HEK293 (cell line): ENCODE data around the gene ENOX2.

Experiments used
- ATF2 ChIP-seq: fragments of 450-650 bp; formaldehyde crosslinking; IDR thresholded peaks from 2 replicates; pipeline ENCODE4 v1.5.1; 2016; ENCODE audit warnings: missing biosample characterization, missing genetic modification characterization, low read depth
- BCL11A ChIP-seq: fragments of 450-650 bp; formaldehyde crosslinking; IDR thresholded peaks from 2 replicates; pipeline ENCODE4 v1.5.1; 2016; ENCODE audit warnings: low read depth, missing biosample characterization, missing genetic modification characterization
- KLF1 ChIP-seq: fragments of 450-650 bp; formaldehyde crosslinking; IDR thresholded peaks from 2 replicates; pipeline ENCODE4 v1.5.1; 2016; ENCODE audit warnings: missing biosample characterization, missing genetic modification characterization
- KLF7 ChIP-seq: fragments of 450-650 bp; formaldehyde crosslinking; IDR thresholded peaks from 2 replicates; pipeline ENCODE4 v1.5.1; 2016; ENCODE audit warnings: missing biosample characterization, missing genetic modification characterization, borderline replicate concordance
- MZF1 ChIP-seq: fragments of 450-650 bp; formaldehyde crosslinking; IDR thresholded peaks from 2 replicates; pipeline ENCODE4 v1.5.1; 2017; ENCODE audit warnings: missing biosample characterization, missing genetic modification characterization, borderline replicate concordance
- PATZ1 ChIP-seq: fragments of 450-650 bp; formaldehyde crosslinking; IDR thresholded peaks from 2 replicates; pipeline ENCODE4 v1.5.1; 2016; ENCODE audit warnings: missing biosample characterization, missing genetic modification characterization
- ZIC2 ChIP-seq: fragments of 450-650 bp; formaldehyde crosslinking; IDR thresholded peaks from 2 replicates; pipeline ENCODE4 v1.5.1; 2016; ENCODE audit warnings: missing biosample characterization, missing genetic modification characterization
- ZNF133 ChIP-seq: fragments of 450-650 bp; formaldehyde crosslinking; IDR thresholded peaks from 2 replicates; pipeline ENCODE4 v1.5.1; 2016; ENCODE audit warnings: missing biosample characterization, missing genetic modification characterization
- ZNF138 ChIP-seq: fragments of 450-650 bp; formaldehyde crosslinking; IDR thresholded peaks from 2 replicates; pipeline ENCODE4 v1.5.1; 2016; ENCODE audit warnings: missing biosample characterization, missing genetic modification characterization, borderline replicate concordance
- ZNF146 ChIP-seq: fragments of 450-650 bp; formaldehyde crosslinking; IDR thresholded peaks from 2 replicates; pipeline ENCODE4 v1.5.1; 2016; ENCODE audit warnings: missing biosample characterization, missing genetic modification characterization
- ZNF214 ChIP-seq: fragments of 450-650 bp; formaldehyde crosslinking; IDR thresholded peaks from 2 replicates; pipeline ENCODE4 v1.5.1; 2017; ENCODE audit warnings: missing biosample characterization, mild to moderate bottlenecking, missing genetic modification characterization, borderline replicate concordance
- ZNF239 ChIP-seq: fragments of 450-650 bp; formaldehyde crosslinking; IDR thresholded peaks from 2 replicates; pipeline ENCODE4 v1.5.1; 2016; ENCODE audit warnings: missing biosample characterization, missing genetic modification characterization
- ZNF362 ChIP-seq: fragments of 450-650 bp; formaldehyde crosslinking; IDR thresholded peaks from 2 replicates; pipeline ENCODE4 v1.5.1; 2016; ENCODE audit warnings: missing biosample characterization, missing genetic modification characterization
- ZNF48 ChIP-seq: fragments of 450-650 bp; formaldehyde crosslinking; IDR thresholded peaks from 2 replicates; pipeline ENCODE4 v1.5.1; 2016; ENCODE audit warnings: missing biosample characterization, missing genetic modification characterization
- ZNF501 ChIP-seq: fragments of 450-650 bp; formaldehyde crosslinking; IDR thresholded peaks from 2 replicates; pipeline ENCODE4 v1.5.1; 2016; ENCODE audit warnings: missing biosample characterization, missing genetic modification characterization
- ZNF580 ChIP-seq: fragments of 450-650 bp; formaldehyde crosslinking; IDR thresholded peaks from 2 replicates; pipeline ENCODE4 v1.5.1; 2016; ENCODE audit warnings: missing biosample characterization, missing genetic modification characterization
- ZNF626 ChIP-seq: fragments of 450-650 bp; sonication (Bioruptor Pico); formaldehyde crosslinking; IDR thresholded peaks from 2 replicates; pipeline ENCODE4 v1.5.1; 2018; ENCODE audit warnings: missing biosample characterization, missing genetic modification characterization, inconsistent platforms
- ZNF629 ChIP-seq: fragments of 450-650 bp; formaldehyde crosslinking; IDR thresholded peaks from 2 replicates; pipeline ENCODE4 v1.5.1; 2017; ENCODE audit warnings: missing biosample characterization, missing genetic modification characterization
- ZNF707 ChIP-seq: fragments of 450-650 bp; formaldehyde crosslinking; IDR thresholded peaks from 2 replicates; pipeline ENCODE4 v1.5.1; 2016; ENCODE audit warnings: missing biosample characterization, missing genetic modification characterization
- ZNF843 ChIP-seq: fragments of 450-650 bp; formaldehyde crosslinking; IDR thresholded peaks from 2 replicates; pipeline ENCODE4 v1.5.1; 2016; ENCODE audit warnings: missing biosample characterization, missing genetic modification characterization
- ZSCAN16 ChIP-seq: fragments of 450-650 bp; formaldehyde crosslinking; IDR thresholded peaks from 2 replicates; pipeline ENCODE4 v1.5.1; 2016; ENCODE audit warnings: missing biosample characterization, missing genetic modification characterization
- ZSCAN23 ChIP-seq: fragments of 450-650 bp; formaldehyde crosslinking; IDR thresholded peaks from 2 replicates; pipeline ENCODE4 v1.5.1; 2016; ENCODE audit warnings: missing biosample characterization, missing genetic modification characterization
- ZXDB ChIP-seq: fragments of 450-650 bp; formaldehyde crosslinking; IDR thresholded peaks from 2 replicates; pipeline ENCODE4 v1.5.1; 2016; ENCODE audit warnings: missing biosample characterization, missing genetic modification characterization
- TF ChIP-seq, protein P1 (sequence below): fragments of 450-650 bp; formaldehyde crosslinking; IDR thresholded peaks from 2 replicates; pipeline ENCODE4 v1.5.1; 2016; ENCODE audit warnings: missing biosample characterization, missing genetic modification characterization
- TF ChIP-seq, protein P2 (sequence below): fragments of 450-650 bp; formaldehyde crosslinking; IDR thresholded peaks from 2 replicates; pipeline ENCODE4 v1.5.1; 2016; ENCODE audit warnings: missing biosample characterization, missing genetic modification characterization, borderline replicate concordance
- TF ChIP-seq, protein P3 (sequence below): fragments of 450-650 bp; formaldehyde crosslinking; IDR thresholded peaks from 2 replicates; pipeline ENCODE4 v1.5.1; 2017; ENCODE audit warnings: missing biosample characterization, missing genetic modification characterization

Gene ENOX2

GRCh38 chrX:130772105-130772775 is 130.8 kb downstream of the ENOX2 start (continued):
- TF ChIP-seq, protein P1, sequence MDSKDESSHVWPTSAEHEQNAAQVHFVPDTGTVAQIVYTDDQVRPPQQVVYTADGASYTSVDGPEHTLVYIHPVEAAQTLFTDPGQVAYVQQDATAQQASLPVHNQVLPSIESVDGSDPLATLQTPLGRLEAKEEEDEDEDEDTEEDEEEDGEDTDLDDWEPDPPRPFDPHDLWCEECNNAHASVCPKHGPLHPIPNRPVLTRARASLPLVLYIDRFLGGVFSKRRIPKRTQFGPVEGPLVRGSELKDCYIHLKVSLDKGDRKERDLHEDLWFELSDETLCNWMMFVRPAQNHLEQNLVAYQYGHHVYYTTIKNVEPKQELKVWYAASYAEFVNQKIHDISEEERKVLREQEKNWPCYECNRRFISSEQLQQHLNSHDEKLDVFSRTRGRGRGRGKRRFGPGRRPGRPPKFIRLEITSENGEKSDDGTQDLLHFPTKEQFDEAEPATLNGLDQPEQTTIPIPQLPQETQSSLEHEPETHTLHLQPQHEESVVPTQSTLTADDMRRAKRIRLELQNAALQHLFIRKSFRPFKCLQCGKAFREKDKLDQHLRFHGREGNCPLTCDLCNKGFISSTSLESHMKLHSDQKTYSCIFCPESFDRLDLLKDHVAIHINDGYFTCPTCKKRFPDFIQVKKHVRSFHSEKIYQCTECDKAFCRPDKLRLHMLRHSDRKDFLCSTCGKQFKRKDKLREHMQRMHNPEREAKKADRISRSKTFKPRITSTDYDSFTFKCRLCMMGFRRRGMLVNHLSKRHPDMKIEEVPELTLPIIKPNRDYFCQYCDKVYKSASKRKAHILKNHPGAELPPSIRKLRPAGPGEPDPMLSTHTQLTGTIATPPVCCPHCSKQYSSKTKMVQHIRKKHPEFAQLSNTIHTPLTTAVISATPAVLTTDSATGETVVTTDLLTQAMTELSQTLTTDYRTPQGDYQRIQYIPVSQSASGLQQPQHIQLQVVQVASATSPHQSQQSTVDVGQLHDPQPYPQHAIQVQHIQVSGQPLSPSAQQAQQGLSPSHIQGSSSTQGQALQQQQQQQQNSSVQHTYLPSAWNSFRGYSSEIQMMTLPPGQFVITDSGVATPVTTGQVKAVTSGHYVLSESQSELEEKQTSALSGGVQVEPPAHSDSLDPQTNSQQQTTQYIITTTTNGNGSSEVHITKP (tag by site-specific recombination): 0 out of 2 replicates have a peak, but pooled peaks have one; percentile 20
- TF ChIP-seq PATZ1 (peak; percentile 56), ZIC2 (tag by site-specific recombination) (peak; percentile 33), MZF1 (no peak), ZNF362 (tag by site-specific recombination) (0 out of 2 replicates have a peak, but pooled peaks have one; percentile 20), ZNF707 (tag by site-specific recombination) (no peak), ATF2 (tag by site-specific recombination) (no peak), ZNF239 (tag by site-specific recombination) (no peak), ZNF214 (tag by site-specific recombination) (no peak), KLF1 (tag by site-specific recombination) (no peak), ZSCAN16 (tag by site-specific recombination) (no peak), ZNF626 (tag by site-specific recombination) (no peak), ZNF580 (peak; percentile 53; the same call in 1 of the 2 replicates), ZNF48 (tag by site-specific recombination) (no peak), ZSCAN23 (tag by site-specific recombination) (peak; percentile 66; the same call in 1 of the 2 replicates), BCL11A (tag by site-specific recombination) (no peak), KLF7 (no peak), ZNF138 (tag by site-specific recombination) (no peak), ZNF146 (tag by site-specific recombination) (no peak), ZNF501 (peak; percentile 72; the same call in 1 of the 2 replicates), ZNF133 (tag by site-specific recombination) (no peak), ZNF843 (peak; percentile 89), ZXDB (peak; percentile 70), ZNF629 (tag by site-specific recombination) (peak; percentile 82)
- TF ChIP-seq, protein P2, sequence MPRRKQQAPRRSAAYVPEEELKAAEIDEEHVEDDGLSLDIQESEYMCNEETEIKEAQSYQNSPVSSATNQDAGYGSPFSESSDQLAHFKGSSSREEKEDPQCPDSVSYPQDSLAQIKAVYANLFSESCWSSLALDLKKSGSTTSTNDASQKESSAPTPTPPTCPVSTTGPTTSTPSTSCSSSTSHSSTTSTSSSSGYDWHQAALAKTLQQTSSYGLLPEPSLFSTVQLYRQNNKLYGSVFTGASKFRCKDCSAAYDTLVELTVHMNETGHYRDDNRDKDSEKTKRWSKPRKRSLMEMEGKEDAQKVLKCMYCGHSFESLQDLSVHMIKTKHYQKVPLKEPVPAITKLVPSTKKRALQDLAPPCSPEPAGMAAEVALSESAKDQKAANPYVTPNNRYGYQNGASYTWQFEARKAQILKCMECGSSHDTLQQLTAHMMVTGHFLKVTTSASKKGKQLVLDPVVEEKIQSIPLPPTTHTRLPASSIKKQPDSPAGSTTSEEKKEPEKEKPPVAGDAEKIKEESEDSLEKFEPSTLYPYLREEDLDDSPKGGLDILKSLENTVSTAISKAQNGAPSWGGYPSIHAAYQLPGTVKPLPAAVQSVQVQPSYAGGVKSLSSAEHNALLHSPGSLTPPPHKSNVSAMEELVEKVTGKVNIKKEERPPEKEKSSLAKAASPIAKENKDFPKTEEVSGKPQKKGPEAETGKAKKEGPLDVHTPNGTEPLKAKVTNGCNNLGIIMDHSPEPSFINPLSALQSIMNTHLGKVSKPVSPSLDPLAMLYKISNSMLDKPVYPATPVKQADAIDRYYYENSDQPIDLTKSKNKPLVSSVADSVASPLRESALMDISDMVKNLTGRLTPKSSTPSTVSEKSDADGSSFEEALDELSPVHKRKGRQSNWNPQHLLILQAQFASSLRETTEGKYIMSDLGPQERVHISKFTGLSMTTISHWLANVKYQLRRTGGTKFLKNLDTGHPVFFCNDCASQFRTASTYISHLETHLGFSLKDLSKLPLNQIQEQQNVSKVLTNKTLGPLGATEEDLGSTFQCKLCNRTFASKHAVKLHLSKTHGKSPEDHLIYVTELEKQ (tag by site-specific recombination): peak; percentile 8; the same call in 1 of the 2 replicates
- TF ChIP-seq, protein P3, sequence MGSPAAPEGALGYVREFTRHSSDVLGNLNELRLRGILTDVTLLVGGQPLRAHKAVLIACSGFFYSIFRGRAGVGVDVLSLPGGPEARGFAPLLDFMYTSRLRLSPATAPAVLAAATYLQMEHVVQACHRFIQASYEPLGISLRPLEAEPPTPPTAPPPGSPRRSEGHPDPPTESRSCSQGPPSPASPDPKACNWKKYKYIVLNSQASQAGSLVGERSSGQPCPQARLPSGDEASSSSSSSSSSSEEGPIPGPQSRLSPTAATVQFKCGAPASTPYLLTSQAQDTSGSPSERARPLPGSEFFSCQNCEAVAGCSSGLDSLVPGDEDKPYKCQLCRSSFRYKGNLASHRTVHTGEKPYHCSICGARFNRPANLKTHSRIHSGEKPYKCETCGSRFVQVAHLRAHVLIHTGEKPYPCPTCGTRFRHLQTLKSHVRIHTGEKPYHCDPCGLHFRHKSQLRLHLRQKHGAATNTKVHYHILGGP (tag by site-specific recombination): peak; percentile 72
